Spleen (tissue), 11 donors: Measurements from ENCODE around the gene RAB44. TPM values are rescaled to one million over a fixed set of nuclear protein-coding genes. Genes with fewer than 3 reads are reported as not detected.
A peak's percentile ranks its signal among the peaks of the same experiment; 100 is the strongest.

Experiments
- DNase-seq: peaks from one replicate; pipeline ENCODE4 v3.0.0-alpha.2; 2020
- H3K27ac ChIP-seq, 8 donors: fragments of 200-600 bp; sonication (generic) in 7 of 8; 1 replicate in 4 of 8; 2 replicates in 4 of 8; pipeline versions ENCODE4 v1.5.0 to v1.8.0; 2016 to 2021; ENCODE audit warnings: inconsistent platforms in 4 of 8, mild to moderate bottlenecking in 4 of 8, moderate library complexity in 1 of 8
- H3K27me3 ChIP-seq, 7 donors: fragments of 200-600 bp; sonication (generic) in 6 of 7; replicated peaks in 1 of 7; 1 replicate in 4 of 7; 2 replicates in 3 of 7; pipeline versions ENCODE4 v1.5.0 to v1.8.0; 2016 to 2021; ENCODE audit warnings: inconsistent platforms in 3 of 7, mild to moderate bottlenecking in 1 of 7
- H3K36me3 ChIP-seq, 6 donors: fragments of 200-600 bp; sonication (generic) in 5 of 6; 1 replicate in 4 of 6; 2 replicates in 2 of 6; pipeline versions ENCODE4 v1.5.0 to v1.8.0; 2016 to 2021; ENCODE audit warnings: inconsistent platforms in 2 of 6
- H3K4me1 ChIP-seq, 6 donors: fragments of 200-600 bp; sonication (generic) in 5 of 6; 1 replicate in 3 of 6; 2 replicates in 3 of 6; pipeline versions ENCODE4 v1.5.0 to v1.8.0; 2016 to 2021; ENCODE audit warnings: inconsistent platforms in 3 of 6
- H3K4me3 ChIP-seq, 8 donors: fragments of 200-600 bp; sonication (generic) in 7 of 8; 1 replicate in 4 of 8; 2 replicates in 4 of 8; pipeline versions ENCODE4 v1.5.0 to v1.8.0; 2016 to 2021; ENCODE audit warnings: inconsistent platforms in 4 of 8, mild to moderate bottlenecking in 4 of 8, moderate library complexity in 2 of 8
- H3K9me3 ChIP-seq, 8 donors: fragments of 200-600 bp; sonication (generic) in 7 of 8; 1 replicate in 4 of 8; 2 replicates in 4 of 8; pipeline versions ENCODE4 v1.5.0 to v1.8.0; 2016 to 2021; ENCODE audit warnings: inconsistent platforms in 4 of 8
- POLR2A ChIP-seq, 3 donors: fragments of 450-650 bp; IDR thresholded peaks; one replicate each; pipeline ENCODE4 v1.5.1; 2017; ENCODE audit warnings: antibody characterized with exemption in 3 of 3, mild to moderate bottlenecking in 1 of 3
- POLR2AphosphoS5 ChIP-seq, 3 donors: sonication (generic); formaldehyde crosslinking; IDR thresholded peaks; one replicate each; pipeline ENCODE4 v1.5.1; 2017; ENCODE audit warnings: antibody characterized with exemption in 3 of 3
- WGBS, 5 donors: extraction: QIAGEN DNeasy Blood & Tissue Kit in 3 of 5; methylation state at CpG; one replicate each; pipeline versions ENCODE4 v1.1.5 to v1.1.7; 2013 to 2018; 5-methylcytosine and 5-hydroxymethylcytosine counted together
- intact Hi-C: fragments of 100-400 bp; cut with DNase I; formaldehyde crosslinking; loops from one replicate; pipeline ENCODE4 v1.15.0; 2023; ENCODE audit warnings: low total_unique reads
- polyA plus RNA-seq, 3 donors: library from polyadenylated mRNA; stranded (reverse); fragments of 200-250 nt; gene quantifications; one replicate each; pipeline ENCODE4 v1.2.1, GENCODE V29; 2013
- total RNA-seq, 7 donors: library from RNA; depleted of rRNA in 3 of 7; stranded (reverse); fragments of >200 nt in 3 of 7; fragmentation: NEBNext Ultra II Directional in 4 of 7; extraction: Animal tissue kit (Norgen Biotek cat#: 25700) in 4 of 7; gene quantifications; one replicate each; pipeline versions ENCODE4 v1.1.0 to v1.2.1, GENCODE V29; 2016 to 2021
- TF ChIP-seq, protein P1 (sequence below), 11 experiments: fragments of 200-600 bp in 7 of 11; fragments of 450-650 bp in 4 of 11; sonication (generic) in 4 of 11; IDR thresholded peaks in 8 of 11; conservative IDR thresholded peaks in 3 of 11; 1 replicate in 7 of 11; 2 replicates in 4 of 11; pipeline versions ENCODE4 v1.4.0 to v1.8.0; 2016 to 2021; ENCODE audit warnings: antibody characterized with exemption in 11 of 11, inconsistent platforms in 4 of 11, mild to moderate bottlenecking in 1 of 11
- donor health status: healthy with polysubstance abuse.
- donor health status: DM: no; HTN: no; CAD: no; lungs with moderate emphysema.
- donor health status: DM: no; HTN: no; CAD: no.
- donor health status: Bipolar disorder and iron deficiency.
- donor health status: healthy.
- donor health status: DM: no; HTN: no; CAD: no.
- donor health status: DM: yes; HTN: yes; CAD: no.

The RAB44 gene
- total and polyA plus RNA-seq, 10 donors, result 0.06 to 3.5 (median 0.81) TPM

DNA sequence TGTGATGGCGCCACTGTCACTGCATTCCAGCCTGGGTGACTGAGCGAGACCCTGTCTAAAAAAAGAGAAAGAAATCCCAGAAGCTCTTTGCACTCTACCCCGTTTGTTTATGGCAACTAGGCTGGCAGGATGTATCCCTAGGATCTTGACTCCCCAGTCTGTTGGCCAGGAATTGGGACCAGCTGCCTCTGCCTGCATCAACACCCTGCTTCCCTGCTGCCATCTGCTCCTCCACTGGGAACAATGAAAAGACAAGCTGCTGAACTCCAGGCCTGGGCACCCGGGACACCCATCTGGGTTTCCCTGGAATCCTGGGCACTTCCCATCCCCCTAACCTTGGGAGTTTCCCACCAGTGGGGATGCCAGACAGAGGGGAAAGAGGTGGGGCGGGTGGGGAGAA, 76.7 kb downstream of the RAB44 start:
- H3K27ac ChIP-seq, result no peak overlapping the region
- no peaks in the 10 kb centered on the region for H3K9me3 ChIP-seq
- peaks cover 17 to 60% (median 28%) of the 10 kb centered on the region in 6 donors for H3K4me1 ChIP-seq
- peaks cover 0 to 24% (median 0%) of the 10 kb centered on the region in 7 donors for H3K27me3 ChIP-seq
- DNase-seq, result no peak
- intact Hi-C loops, result no loop called here
- TF ChIP-seq POLR2A (IDR thresholded peaks at IDR 0.05), result no peak
- no peak for TF ChIP-seq POLR2AphosphoS5 (IDR thresholded peaks at IDR 0.05)
- TF ChIP-seq, protein P1, sequence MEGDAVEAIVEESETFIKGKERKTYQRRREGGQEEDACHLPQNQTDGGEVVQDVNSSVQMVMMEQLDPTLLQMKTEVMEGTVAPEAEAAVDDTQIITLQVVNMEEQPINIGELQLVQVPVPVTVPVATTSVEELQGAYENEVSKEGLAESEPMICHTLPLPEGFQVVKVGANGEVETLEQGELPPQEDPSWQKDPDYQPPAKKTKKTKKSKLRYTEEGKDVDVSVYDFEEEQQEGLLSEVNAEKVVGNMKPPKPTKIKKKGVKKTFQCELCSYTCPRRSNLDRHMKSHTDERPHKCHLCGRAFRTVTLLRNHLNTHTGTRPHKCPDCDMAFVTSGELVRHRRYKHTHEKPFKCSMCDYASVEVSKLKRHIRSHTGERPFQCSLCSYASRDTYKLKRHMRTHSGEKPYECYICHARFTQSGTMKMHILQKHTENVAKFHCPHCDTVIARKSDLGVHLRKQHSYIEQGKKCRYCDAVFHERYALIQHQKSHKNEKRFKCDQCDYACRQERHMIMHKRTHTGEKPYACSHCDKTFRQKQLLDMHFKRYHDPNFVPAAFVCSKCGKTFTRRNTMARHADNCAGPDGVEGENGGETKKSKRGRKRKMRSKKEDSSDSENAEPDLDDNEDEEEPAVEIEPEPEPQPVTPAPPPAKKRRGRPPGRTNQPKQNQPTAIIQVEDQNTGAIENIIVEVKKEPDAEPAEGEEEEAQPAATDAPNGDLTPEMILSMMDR (IDR thresholded peaks at IDR 0.05 in 8 of 11, conservative IDR thresholded peaks at IDR 0.05 in 3 of 11), result no peak
- H3K4me3 ChIP-seq, result no peak overlapping the region
- no peaks in the 10 kb centered on the region for H3K36me3 ChIP-seq
- WGBS, 5 donors, result 86 to 97% (median 89%) methylated on average over 5 of the region's 5 CpGs

DNA sequence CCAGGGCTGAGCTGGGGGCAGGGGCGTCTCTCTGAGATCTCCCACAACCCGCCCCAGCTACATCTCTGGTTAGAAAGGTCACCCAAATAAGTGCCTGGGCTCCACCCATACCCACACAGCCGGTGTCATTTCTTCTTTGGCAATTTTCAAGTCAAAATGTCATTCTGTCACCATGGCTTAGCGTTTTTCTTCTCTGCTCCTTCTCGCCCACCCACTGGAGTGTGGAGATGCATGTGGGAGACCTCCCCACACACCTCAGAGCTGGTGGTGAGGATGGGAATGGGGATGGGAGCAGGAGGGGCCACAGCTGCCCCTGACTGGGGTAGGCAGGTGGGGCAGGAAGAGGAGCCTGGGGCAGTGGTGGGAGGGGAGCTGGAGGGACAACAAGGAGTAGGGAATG, 78.5 kb downstream of the RAB44 start:
- no peak for DNase-seq
- intact Hi-C loops, result no loop called here
- TF ChIP-seq, protein P1 (IDR thresholded peaks at IDR 0.05 in 8 of 11, conservative IDR thresholded peaks at IDR 0.05 in 3 of 11), result no peak
- TF ChIP-seq POLR2AphosphoS5 (IDR thresholded peaks at IDR 0.05) (no peak), POLR2A (IDR thresholded peaks at IDR 0.05) (no peak)
- Histone ChIP-seq H3K27ac (no peak overlapping the region), H3K4me1 (peaks cover 2 to 60% (median 24%) of the 10 kb centered on the region in 6 donors), H3K9me3 (no peaks in the 10 kb centered on the region), H3K36me3 (no peaks in the 10 kb centered on the region), H3K27me3 (peaks cover 0 to 36% (median 0%) of the 10 kb centered on the region in 7 donors), H3K4me3 (no peak overlapping the region)
- WGBS, 5 donors, result 81 to 94% (median 87%) methylated on average over 5 of the region's 5 CpGs

DNA sequence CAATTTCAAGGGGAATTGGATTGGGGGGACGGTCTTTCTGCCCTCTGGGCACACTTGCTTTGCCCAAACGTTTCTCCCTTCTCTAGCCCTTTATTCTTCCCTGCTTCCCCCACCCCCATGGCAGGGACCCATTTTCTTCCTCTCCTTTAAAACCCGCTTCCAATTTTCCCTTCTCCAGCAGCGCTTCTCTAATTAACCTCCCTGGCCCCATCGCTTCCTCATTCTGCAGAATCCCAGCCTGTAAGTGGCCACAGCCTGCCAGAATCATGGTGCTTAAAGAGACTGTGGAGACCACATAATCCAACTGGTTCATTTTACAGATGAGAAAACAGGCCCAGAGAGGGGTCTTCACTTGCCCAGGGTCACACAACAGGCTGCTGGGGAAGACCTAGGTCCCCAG, 80.2 kb downstream of the RAB44 start:
- H3K4me3 ChIP-seq, result no peak overlapping the region
- 42 to 56% (median 48%) methylated on average over 5 of the region's 5 CpGs for WGBS, 5 donors
- peaks cover 0 to 36% (median 0%) of the 10 kb centered on the region in 7 donors for H3K27me3 ChIP-seq
- TF ChIP-seq, protein P1 (IDR thresholded peaks at IDR 0.05 in 8 of 11, conservative IDR thresholded peaks at IDR 0.05 in 3 of 11), result no peak
- no peak for TF ChIP-seq POLR2A (IDR thresholded peaks at IDR 0.05)
- TF ChIP-seq POLR2AphosphoS5 (IDR thresholded peaks at IDR 0.05), result no peak
- no peak for DNase-seq
- H3K4me1 ChIP-seq, result peaks cover 2 to 64% (median 34%) of the 10 kb centered on the region in 6 donors
- H3K27ac ChIP-seq, result no peak overlapping the region
- intact Hi-C loops, result no loop called here
- no peaks in the 10 kb centered on the region for H3K9me3 ChIP-seq
- H3K36me3 ChIP-seq, result no peaks in the 10 kb centered on the region

DNA sequence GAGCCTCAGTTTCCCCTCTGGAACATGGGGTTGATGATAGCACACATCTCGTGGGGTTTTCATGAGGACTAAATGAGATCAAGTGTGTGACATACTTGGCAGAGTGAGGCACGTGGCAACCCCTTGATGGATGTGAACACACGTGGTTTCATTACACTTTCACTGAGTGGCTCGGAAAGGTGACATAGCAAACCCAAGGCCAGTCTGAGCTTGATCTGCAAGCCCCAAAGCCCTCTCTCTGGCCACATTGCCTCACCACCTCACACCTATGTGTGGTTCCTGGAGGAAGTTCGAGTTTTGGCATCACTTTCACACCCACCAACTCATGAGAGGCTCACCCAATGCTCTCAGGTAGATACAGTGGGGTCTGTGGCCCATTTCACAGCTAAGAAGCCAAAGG, 81.6 kb downstream of the RAB44 start:
- 58 to 76% (median 67%) methylated on average over 5 of the region's 5 CpGs for WGBS, 5 donors
- DNase-seq, result no peak

More for the DNA sequence above, 81.6 kb downstream of the RAB44 start:
- Histone ChIP-seq H3K9me3 (no peaks in the 10 kb centered on the region), H3K27ac (peak overlapping the region in 3 of 8 donors; percentile 75 to 84 (median 77)), H3K4me1 (peaks cover 2 to 66% (median 34%) of the 10 kb centered on the region in 6 donors), H3K27me3 (peaks cover 0 to 36% (median 0%) of the 10 kb centered on the region in 7 donors), H3K4me3 (no peak overlapping the region), H3K36me3 (no peaks in the 10 kb centered on the region)
- TF ChIP-seq POLR2A (IDR thresholded peaks at IDR 0.05) (no peak), POLR2AphosphoS5 (IDR thresholded peaks at IDR 0.05) (no peak)
- TF ChIP-seq, protein P1 (IDR thresholded peaks at IDR 0.05 in 8 of 11, conservative IDR thresholded peaks at IDR 0.05 in 3 of 11), result no peak
- intact Hi-C loops, result no loop called here
